ENCODE results near the gene STRADA.

STRADA gene

DNA sequence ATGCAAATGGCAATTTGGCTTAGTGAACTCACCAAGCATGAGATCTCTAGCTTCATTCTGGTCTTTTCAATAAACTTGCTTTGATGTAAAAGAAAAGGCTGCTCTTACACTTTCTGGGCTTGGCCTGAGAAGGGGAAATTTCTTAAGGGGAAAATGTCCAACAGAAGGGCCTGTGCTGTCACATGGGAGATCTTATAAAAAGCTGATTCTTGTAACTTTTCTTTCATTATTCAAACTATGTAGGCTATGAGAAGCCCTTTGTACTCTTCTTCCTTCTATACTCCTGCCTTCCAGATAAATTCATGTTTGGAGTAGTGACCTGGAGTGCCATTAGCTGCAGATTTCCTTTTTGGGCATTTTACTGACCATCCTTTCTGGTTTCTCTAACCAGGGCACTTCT lies 58.6 kb downstream of the STRADA start:
- DNase-seq (ENCODE audit: low read depth) = no peak

DNA sequence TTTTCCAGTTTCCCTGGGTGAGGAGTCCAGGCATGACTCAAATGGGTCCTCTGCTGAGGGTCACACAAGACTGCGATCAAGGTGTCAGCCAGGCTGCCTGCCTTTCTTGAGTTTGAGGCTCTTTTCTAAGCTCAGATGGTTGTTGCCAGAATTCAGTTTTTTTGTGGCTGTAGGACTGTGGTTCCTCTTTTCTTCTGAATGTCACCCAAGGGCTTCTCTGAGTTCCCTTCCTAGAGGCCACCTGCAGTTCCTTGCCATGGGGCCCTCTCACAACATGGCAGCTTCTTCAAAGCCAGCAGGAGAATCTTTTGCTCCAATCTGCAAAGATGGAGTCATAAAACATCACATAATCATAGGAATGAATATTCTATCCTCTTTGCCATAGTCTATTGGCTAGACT lies 59.2 kb downstream of the STRADA start:
- no peak for DNase-seq (ENCODE audit: low read depth)

DNA sequence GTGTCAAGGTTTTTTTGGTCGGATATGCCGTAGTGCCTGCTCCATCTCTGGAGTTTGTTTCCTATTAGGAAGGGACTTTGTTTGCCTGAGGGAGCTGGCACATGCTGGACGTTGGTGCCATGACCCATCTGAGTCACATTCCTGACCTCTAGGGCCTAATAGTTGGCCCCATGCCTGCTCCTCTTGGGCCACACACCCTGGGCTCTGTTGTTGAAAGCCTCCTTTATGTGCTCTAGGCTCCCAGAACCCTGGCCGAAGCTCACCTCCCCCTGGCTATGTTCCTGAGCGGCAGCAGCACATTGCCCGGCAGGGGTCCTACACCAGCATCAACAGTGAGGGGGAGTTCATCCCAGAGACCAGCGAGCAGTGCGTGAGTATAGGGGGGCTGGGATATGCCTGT lies 60.1 kb downstream of the STRADA start:
- DNase-seq (ENCODE audit: low read depth) = no peak

DNA sequence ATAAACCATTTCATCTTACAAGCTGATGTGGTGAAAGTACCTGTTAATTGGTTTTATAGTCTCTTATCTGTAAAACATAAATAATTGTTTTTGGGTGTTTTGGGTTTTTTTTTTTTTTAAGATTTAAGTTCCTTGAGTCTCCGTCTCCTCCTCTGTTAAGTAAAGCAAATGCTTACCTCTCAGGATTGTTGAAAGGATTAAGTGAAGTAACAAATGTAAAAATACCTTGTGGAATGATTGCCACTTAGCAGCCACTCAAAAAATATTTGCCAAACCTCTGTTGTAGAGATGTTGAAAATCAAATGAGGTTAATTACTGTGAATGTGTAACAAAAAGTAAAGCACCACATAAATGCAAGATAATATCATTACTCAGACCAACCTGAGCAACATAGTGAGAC lies 60.9 kb downstream of the STRADA start:
- DNase-seq (ENCODE audit: low read depth) = no peak

DNA sequence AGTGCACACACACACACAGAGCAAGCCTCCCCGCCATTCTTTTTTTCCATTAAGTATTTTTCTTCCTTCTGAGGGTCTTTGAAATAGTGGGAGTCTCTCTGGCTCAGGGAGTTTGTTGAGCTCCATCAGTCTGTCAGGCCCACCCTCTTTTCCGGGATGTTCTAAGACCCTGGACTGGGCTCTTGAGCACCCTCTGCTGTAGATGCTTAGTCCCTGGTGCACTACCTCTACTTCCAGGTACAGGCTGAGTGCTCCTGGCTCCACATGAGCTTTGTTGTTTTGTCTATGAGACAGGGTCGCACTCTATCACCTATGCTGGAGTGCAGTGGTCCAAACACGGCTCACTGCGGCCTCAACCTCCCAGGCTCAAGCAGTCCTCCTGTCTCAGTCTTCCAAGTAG lies 62.4 kb downstream of the STRADA start:
- DNase-seq (ENCODE audit: low read depth) = no peak

DNA sequence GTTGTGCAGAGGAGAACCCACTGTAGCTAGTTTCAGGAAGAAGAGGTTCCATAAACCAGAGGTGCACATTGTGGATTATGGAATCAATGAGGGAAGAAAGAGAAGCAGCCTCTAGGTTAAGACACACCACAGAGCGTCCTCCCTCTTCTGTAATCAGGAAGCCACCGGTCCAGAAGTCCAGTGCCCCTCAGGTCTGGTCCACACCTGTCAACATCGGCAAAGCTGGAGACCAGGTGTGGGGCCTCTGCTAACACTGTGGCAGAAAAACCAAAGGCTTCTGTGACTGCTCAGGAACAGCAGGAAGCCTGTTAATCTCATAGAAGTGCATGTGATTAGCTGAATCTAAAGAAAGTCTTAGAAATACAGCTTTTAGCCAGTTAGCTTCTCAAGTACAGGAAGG lies 65.0 kb downstream of the STRADA start:
- no peak for DNase-seq (ENCODE audit: low read depth)

DNA sequence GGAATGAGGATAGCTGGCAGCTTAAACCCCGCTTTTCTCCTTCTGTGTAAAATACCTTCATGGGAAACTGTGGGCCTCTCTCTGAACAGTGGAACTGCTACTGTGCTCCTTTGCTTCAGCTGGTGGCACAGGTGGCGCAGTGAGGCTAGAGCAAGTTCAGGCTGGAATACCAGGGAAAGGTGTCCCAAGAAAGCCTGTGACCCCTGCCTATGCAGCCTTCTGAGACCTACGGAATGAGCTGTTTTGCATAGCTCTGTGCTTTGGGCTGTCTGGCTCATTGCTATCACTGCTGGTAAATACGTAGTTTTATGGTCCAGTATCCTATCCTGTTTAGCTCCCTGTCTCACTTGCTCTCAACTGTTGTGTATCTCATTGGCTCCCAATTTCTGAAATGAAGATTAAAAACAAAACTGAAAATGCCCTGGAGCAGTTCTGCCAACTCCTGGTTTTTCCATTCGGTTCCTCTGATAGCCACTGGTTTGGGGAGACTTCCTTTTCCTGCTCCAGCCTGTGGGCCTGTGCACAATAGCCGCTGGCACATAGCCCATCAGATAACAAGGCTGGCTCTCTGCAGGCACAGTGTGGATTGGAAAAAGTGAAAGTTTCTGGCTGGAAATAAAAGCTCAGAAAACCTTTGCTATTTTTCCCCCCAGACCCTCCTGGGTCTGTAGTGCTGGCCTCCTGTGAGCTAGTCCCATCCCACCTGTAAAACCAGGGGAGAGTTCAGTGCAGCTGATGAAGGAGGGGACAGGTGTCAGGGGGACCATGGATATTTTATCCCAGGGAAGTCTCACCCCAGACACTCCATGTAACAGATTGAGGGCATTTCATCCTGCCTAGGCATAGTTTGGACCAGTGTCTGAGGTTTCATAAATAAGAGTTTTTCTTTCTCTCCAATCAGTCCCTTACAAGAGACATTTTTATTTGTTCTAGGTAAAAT lies 65.7 kb downstream of the STRADA start:
- DNase-seq (ENCODE audit: low read depth) = no peak

DNA sequence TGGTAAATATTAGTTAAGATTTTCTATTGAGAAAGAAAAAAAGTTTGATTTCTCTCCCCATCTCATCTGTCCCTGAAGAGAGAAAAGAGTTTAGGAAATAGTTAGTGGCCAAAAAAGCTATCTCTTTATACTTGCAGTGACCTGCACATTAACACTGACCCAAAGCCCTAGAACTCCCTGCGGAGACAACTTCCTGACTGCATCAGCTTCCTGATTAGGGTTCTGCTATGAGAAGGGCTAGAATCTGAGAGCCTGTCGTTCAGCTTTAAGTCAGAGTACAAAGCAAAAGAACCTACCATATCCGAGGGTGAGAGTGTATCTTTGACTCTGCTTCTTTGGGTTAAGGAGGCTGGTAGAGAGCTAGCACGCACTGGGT lies 66.4 kb downstream of the STRADA start:
- DNase-seq (ENCODE audit: low read depth) = no peak

DNA sequence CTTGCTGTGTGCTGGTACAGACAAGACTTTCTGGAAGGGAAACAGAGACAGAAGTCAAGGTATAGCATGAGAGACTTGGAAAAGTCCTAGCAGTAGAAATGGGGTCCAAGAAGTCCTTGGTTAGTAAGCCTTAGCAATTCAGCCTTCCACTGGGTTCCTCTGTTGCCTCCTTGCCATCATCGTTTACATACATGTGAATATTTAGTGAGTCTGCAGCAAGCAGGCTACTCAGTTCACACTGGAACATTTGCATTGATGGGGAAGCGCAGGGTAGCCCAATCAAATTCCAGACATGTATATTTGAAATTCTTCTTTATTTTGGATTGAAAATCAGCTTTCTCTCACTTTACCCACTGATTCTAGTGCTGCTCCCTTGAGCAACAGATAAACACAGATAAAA lies 68.7 kb downstream of the STRADA start:
- DNase-seq (ENCODE audit: low read depth) = no peak

DNA sequence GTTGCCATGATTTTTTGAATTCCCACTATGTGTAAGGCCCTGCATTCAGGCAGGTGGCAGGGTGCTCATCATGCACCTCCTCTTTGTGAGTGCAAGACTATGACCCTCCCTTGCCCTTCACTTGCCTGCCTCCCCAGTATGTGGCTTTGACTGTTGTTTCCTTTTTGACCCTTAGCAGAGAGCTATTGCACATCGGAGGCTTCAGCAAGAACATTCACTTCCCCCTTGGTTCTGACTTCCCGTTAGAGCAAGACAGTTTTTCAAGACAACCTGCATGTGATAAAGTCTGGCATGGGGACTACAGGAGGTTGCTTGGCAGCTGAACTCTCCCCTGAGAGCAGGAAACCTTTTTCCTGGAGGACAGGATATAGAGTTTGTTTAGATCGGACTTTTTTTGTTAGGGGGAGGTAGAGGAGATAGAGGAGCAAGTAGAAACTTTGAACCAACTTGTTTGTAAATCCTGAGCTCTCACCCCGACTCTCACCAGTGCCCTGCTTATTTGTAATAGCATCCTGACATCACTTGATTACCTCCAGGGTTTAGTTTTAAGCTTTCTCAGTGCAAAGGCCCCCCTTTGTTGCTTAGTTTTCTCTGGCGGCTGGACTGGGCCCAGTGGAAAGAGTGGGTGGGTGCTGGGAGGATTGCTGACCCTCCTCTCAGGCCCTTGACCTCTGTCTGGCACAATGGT lies 75.9 kb downstream of the STRADA start:
- no peak for DNase-seq (ENCODE audit: low read depth)

DNA sequence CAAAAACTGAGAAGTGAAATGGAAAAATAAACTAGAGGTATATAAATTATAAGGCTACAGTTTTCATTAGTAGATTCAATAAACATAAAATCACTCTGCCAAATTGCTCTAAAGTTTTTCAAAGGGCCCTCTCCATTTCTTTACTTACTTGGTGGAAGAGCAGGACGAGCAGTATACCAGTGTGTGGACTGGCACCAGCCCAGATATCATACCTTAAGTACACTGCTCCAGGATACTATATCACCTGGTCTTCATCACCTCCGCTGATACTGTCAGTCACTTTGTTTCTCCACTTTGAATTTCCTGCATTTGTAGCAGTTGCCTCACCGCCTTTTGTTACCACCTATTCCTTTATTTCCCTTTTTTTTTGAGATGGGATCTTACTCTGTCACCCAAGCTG lies 81.7 kb downstream of the STRADA start:
- no peak for DNase-seq (ENCODE audit: low read depth)

DNA sequence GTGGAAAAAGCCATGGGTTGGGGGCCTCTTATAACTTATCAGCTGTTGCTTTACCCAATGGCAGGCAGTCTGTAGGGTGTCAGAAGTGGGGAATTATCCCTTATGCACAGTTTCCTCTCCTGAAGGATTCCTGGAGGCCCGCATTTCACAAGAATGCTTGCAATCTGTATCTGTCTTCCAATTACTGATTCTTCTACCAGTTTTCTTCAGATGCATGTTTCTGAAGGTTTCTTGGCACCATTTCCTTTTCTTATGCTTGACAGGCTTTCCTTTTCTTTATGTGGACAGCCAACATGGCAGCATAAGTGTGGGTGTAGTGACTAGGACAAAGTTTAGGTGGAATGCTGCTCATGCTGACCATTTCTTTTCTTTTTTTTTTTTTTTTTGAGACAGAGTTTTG lies 83.2 kb downstream of the STRADA start:
- no peak for DNase-seq (ENCODE audit: low read depth)

DNA sequence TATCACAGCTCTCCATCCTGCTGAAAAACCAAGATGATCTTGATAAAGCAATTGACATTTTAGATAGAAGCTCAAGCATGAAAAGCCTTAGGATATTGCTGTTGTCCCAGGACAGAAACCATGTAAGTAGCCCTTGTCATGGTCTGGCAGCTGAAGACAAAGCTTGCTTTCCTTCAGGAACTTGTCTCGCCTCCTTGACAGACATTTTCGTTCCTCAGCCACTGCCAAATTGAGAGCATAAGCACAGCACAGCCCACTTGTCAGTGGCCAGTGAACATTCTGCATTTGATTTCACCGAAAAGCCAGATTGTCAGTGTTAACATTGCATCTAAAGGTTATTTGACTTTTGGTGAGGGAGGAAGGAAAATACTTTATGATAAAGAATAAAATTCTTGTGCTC lies 83.8 kb downstream of the STRADA start:
- no peak for DNase-seq (ENCODE audit: low read depth)

DNA sequence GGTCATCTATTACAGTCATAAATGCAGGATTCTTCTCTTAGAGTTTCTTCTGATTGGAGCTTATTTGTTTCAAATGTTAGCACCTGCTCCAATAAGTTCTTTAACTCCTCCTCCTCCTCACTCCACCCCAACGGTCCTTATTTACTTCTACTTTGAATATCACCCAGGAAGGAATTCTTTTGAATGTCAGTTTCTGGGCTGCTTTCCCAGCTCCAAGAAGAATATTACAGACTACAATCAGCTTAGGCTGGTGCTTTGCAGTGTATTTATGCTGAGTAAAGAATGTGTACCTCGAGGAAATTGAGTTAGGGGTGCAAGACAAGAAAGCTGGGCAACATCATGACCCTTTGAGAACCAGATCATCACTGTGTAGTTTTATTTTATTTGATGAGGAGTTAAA lies 88.5 kb downstream of the STRADA start:
- no peak for DNase-seq (ENCODE audit: low read depth)
